Ascending aorta (tissue), 2 donors: ENCODE measurements around the gene P2RY6. TPM values are rescaled to one million over a fixed set of nuclear protein-coding genes. Genes with fewer than 3 reads are reported as not detected.
"Not testable (repeated sequence)": the region's sequence is repeated elsewhere in the genome, so short reads cannot be mapped to it uniquely, and the experiment has no call there.

Experiments
- DNase-seq, 2 donors: peaks; one replicate each; pipeline ENCODE4 v3.0.0-alpha.2; 2019; ENCODE audit warnings: low spot score in 2 of 2
- H3K27ac ChIP-seq, 2 donors: fragments of 200-600 bp; sonication (generic); one replicate each; pipeline ENCODE4 v1.5.1; 2016 to 2017; ENCODE audit warnings: mild to moderate bottlenecking in 1 of 2
- H3K27me3 ChIP-seq: fragments of 200-600 bp; sonication (generic); one replicate; pipeline ENCODE4 v1.5.1; 2017
- H3K36me3 ChIP-seq, 2 donors: fragments of 200-600 bp; sonication (generic); one replicate each; pipeline ENCODE4 v1.5.1; 2016
- H3K4me1 ChIP-seq, 2 donors: fragments of 200-600 bp; sonication (generic); one replicate each; pipeline ENCODE4 v1.5.1; 2016 to 2017; ENCODE audit warnings: mild to moderate bottlenecking in 1 of 2
- H3K4me3 ChIP-seq, 2 donors: fragments of 200-600 bp; sonication (generic); one replicate each; pipeline ENCODE4 v1.5.1; 2016 to 2017; ENCODE audit warnings: mild to moderate bottlenecking in 1 of 2
- H3K9me3 ChIP-seq, 2 donors: fragments of 200-600 bp; sonication (generic); one replicate each; pipeline ENCODE4 v1.5.1; 2016
- CTCF ChIP-seq, 3 experiments: fragments of 200-600 bp in 2 of 3; fragments of 450-650 bp in 1 of 3; sonication (generic) in 2 of 3; IDR thresholded peaks; one replicate each; pipeline ENCODE4 v1.5.1; 2016 to 2019; ENCODE audit warnings: antibody characterized with exemption in 3 of 3, mild to moderate bottlenecking in 1 of 3, moderate library complexity in 1 of 3
- intact Hi-C: fragments of 100-400 bp; cut with DNase I; formaldehyde crosslinking; loops from one replicate; pipeline ENCODE4 v1.15.1; 2023
- total RNA-seq: library from RNA; depleted of rRNA; stranded (reverse); fragments of >200 nt; gene quantifications from one replicate; pipeline ENCODE4 v1.1.0, GENCODE V29; 2016

The P2RY6 gene
- total RNA-seq, 1 donor from 2014 or later: 8.8 TPM

GRCh38 chr11:73267906-73268540 lies 4.1 kb upstream of the P2RY6 start:
- intact Hi-C loops: loop anchor here (2.0 kb wide), 1 partner anchor 21 kb away; no protein-coding TSS in a partner anchor
- peaks cover 19 to 21% of the 10 kb centered on the region in 2 donors for H3K4me1 ChIP-seq
- no peak overlapping the region for H3K4me3 ChIP-seq
- no peaks in the 10 kb centered on the region for H3K36me3 ChIP-seq
- H3K27me3 ChIP-seq: no peaks in the 10 kb centered on the region
- no peak for TF ChIP-seq CTCF (IDR thresholded peaks at IDR 0.05)
- H3K27ac ChIP-seq: no peak overlapping the region
- H3K9me3 ChIP-seq: no peaks in the 10 kb centered on the region
- peak in 1 of 2 donors; percentile 50 for DNase-seq

- Histone ChIP-seq H3K4me1 (peaks cover 19 to 21% of the 10 kb centered on the region in 2 donors), H3K36me3 (no peaks in the 10 kb centered on the region), H3K27me3 (no peaks in the 10 kb centered on the region), H3K27ac (no peak overlapping the region), H3K4me3 (no peak overlapping the region), H3K9me3 (no peaks in the 10 kb centered on the region)
- no peak for TF ChIP-seq CTCF (IDR thresholded peaks at IDR 0.05)
- intact Hi-C loops: no loop called here
- DNase-seq: peak in 1 of 2 donors; percentile 59
Observed at GRCh38 chr11:73268671-73269271, 3.4 kb upstream of the P2RY6 start.

GRCh38 chr11:73269459-73270015 lies 2.6 kb upstream of the P2RY6 start:
- H3K4me3 ChIP-seq: no peak overlapping the region
- H3K27me3 ChIP-seq: no peaks in the 10 kb centered on the region

GRCh38 chr11:73270016-73270854 lies 1.9 kb upstream of the P2RY6 start:
- Histone ChIP-seq H3K4me1 (peaks cover 13 to 17% of the 10 kb centered on the region in 2 donors), H3K27ac (no peak overlapping the region), H3K36me3 (no peaks in the 10 kb centered on the region), H3K27me3 (no peaks in the 10 kb centered on the region), H3K4me3 (no peak overlapping the region), H3K9me3 (no peaks in the 10 kb centered on the region)
- peak in 1 of 2 donors; percentile 54 for DNase-seq
- no peak for TF ChIP-seq CTCF (IDR thresholded peaks at IDR 0.05)
- intact Hi-C loops: no loop called here

More at GRCh38 chr11:73269459-73270015, 2.6 kb upstream of the P2RY6 start:
- Histone ChIP-seq H3K27ac (no peak overlapping the region), H3K4me1 (peaks cover 16 to 18% of the 10 kb centered on the region in 2 donors), H3K9me3 (no peaks in the 10 kb centered on the region), H3K36me3 (no peaks in the 10 kb centered on the region)
- TF ChIP-seq CTCF (IDR thresholded peaks at IDR 0.05): no peak
- peak in 1 of 2 donors; percentile 58 for DNase-seq
- intact Hi-C loops: no loop called here

GRCh38 chr11:73270855-73271477 lies 1.2 kb upstream of the P2RY6 start:
- no peak overlapping the region for H3K4me3 ChIP-seq
- no peak for TF ChIP-seq CTCF (IDR thresholded peaks at IDR 0.05)
- H3K9me3 ChIP-seq: no peaks in the 10 kb centered on the region
- DNase-seq: no peak
- no peaks in the 10 kb centered on the region for H3K36me3 ChIP-seq
- peaks cover 11 to 12% of the 10 kb centered on the region in 2 donors for H3K4me1 ChIP-seq
- intact Hi-C loops: no loop called here
- no peaks in the 10 kb centered on the region for H3K27me3 ChIP-seq
- no peak overlapping the region for H3K27ac ChIP-seq

GRCh38 chr11:73271478-73271865 lies 666 bp upstream of the P2RY6 start:
- H3K27me3 ChIP-seq, H3K9me3 ChIP-seq, H3K4me1 ChIP-seq, H3K27ac ChIP-seq, H3K4me3 ChIP-seq, H3K36me3 ChIP-seq, intact Hi-C loops: not testable (repeated sequence)
- peak in 1 of 2 donors; percentile 41 for DNase-seq
